ENCODE data around the gene IPO4. TPM values are rescaled to one million over a fixed set of nuclear protein-coding genes. Genes with fewer than 3 reads are reported as not detected.

IPO4 gene
- total and polyA plus RNA-seq, 2 of the 13 experiments (the other 11 are each of a cell fraction or from before 2014, with no cell fraction given), result 39.0 to 179 TPM

GRCh38 chr14:24130717-24131548, 57.7 kb downstream of the IPO4 start (continued):
- TF ChIP-seq ELF3 (CRISPR knock-in tag; IDR thresholded peaks at IDR 0.05) (peak; percentile 71; the same call in 1 of the 2 replicates), ZNF256 (CRISPR knock-in tag; conservative IDR thresholded peaks at IDR 0.05) (no peak), ZNF224 (CRISPR knock-in tag; IDR thresholded peaks at IDR 0.05) (no peak), BRF2 (CRISPR knock-in tag; IDR thresholded peaks at IDR 0.05) (peak; percentile 27; the same call in 1 of the 2 replicates), EP300 (IDR thresholded peaks at IDR 0.05; ENCODE audit: low read depth in 2 of 2, low read length in 2 of 2) (peak in 1 of 2 experiments; percentile 36; a peak in 1 of 4 replicates), EP300 (CRISPR knock-in tag; IDR thresholded peaks at IDR 0.05; ENCODE audit: borderline replicate concordance) (peak; percentile 34; the same call in 1 of the 2 replicates), ATF2 (CRISPR knock-in tag; IDR thresholded peaks at IDR 0.05) (peak; percentile 49; the same call in 1 of the 2 replicates), MIER3 (CRISPR knock-in tag; IDR thresholded peaks at IDR 0.05; ENCODE audit: borderline replicate concordance) (peak; percentile 84), MIXL1 (CRISPR knock-in tag; IDR thresholded peaks at IDR 0.05) (peak; percentile 50; the same call in 1 of the 2 replicates), NR2C2 (CRISPR knock-in tag; IDR thresholded peaks at IDR 0.05; ENCODE audit: borderline replicate concordance) (0 out of 2 replicates have a peak, but pooled peaks have one; percentile 41), ZNF317 (CRISPR knock-in tag; IDR thresholded peaks at IDR 0.05) (peak; percentile 93), HMGA1 (CRISPR knock-in tag; conservative IDR thresholded peaks at IDR 0.05) (peak; percentile 100; the same call in 1 of the 2 replicates), ZNF138 (CRISPR knock-in tag; IDR thresholded peaks at IDR 0.05; ENCODE audit: low read depth) (peak; percentile 57; the same call in 1 of the 2 replicates), ELF1 (CRISPR knock-in tag; IDR thresholded peaks at IDR 0.05) (peak; percentile 59), ZNF724P (CRISPR knock-in tag; IDR thresholded peaks at IDR 0.05; ENCODE audit: borderline replicate concordance) (peak; percentile 87; the same call in 1 of the 2 replicates), ZNF335 (CRISPR knock-in tag; IDR thresholded peaks at IDR 0.05) (0 out of 2 replicates have a peak, but pooled peaks have one; percentile 28), RARA (CRISPR knock-in tag; IDR thresholded peaks at IDR 0.05) (peak; percentile 91), SP4 (CRISPR knock-in tag; IDR thresholded peaks at IDR 0.05) (peak; percentile 52), REST (IDR thresholded peaks at IDR 0.05; ENCODE audit: borderline replicate concordance in 1 of 2, low read depth in 1 of 2, low read length in 2 of 2) (no peak), ZBTB7B (CRISPR knock-in tag; IDR thresholded peaks at IDR 0.05) (peak; percentile 57), ZBTB3 (CRISPR knock-in tag; IDR thresholded peaks at IDR 0.05; ENCODE audit: borderline replicate concordance, low read depth) (no peak; the same call in 1 of the 2 replicates), EED (CRISPR knock-in tag; IDR thresholded peaks at IDR 0.05) (peak; percentile 40; the same call in 1 of the 2 replicates), HOXA3 (CRISPR knock-in tag; IDR thresholded peaks at IDR 0.05) (peak; percentile 75), NR2F2 (IDR thresholded peaks at IDR 0.05; ENCODE audit: borderline replicate concordance, low read depth) (no peak), KMT2B (CRISPR knock-in tag; IDR thresholded peaks at IDR 0.05) (0 out of 2 replicates have a peak, but pooled peaks have one; percentile 37)

Data from HepG2 (cell line).